Measurements from ENCODE around the gene UPK3A.

- TF ChIP-seq CTCF (IDR thresholded peaks at IDR 0.05) (no peak), RAD21 (IDR thresholded peaks at IDR 0.05; ENCODE audit: low read length) (no peak), TAF1 (IDR thresholded peaks at IDR 0.05; ENCODE audit: borderline replicate concordance, low read depth, low read length) (no peak), POLR2AphosphoS5 (IDR thresholded peaks at IDR 0.05; ENCODE audit: low read depth, low read length) (peak; percentile 83), EZH2phosphoT487 (IDR thresholded peaks at IDR 0.05; ENCODE audit: borderline replicate concordance, low read depth) (no peak)
- TF ChIP-seq, protein P1, sequence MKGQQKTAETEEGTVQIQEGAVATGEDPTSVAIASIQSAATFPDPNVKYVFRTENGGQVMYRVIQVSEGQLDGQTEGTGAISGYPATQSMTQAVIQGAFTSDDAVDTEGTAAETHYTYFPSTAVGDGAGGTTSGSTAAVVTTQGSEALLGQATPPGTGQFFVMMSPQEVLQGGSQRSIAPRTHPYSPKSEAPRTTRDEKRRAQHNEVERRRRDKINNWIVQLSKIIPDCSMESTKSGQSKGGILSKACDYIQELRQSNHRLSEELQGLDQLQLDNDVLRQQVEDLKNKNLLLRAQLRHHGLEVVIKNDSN (IDR thresholded peaks at IDR 0.05; ENCODE audit: borderline replicate concordance, low read depth): no peak
These were observed 38.4 kb upstream of the UPK3A start for GRCh38 chr22:45246060-45246985.

Measured in SK-N-SH (cell line).